Measurements from ENCODE around the gene CLPX.

- TF ChIP-seq HMG20B (CRISPR knock-in tag; IDR thresholded peaks at IDR 0.05) (no peak), CBX3 (IDR thresholded peaks at IDR 0.05; ENCODE audit: borderline replicate concordance in 1 of 2, low read length in 2 of 2) (no peak), TFAM (CRISPR knock-in tag; conservative IDR thresholded peaks at IDR 0.05) (no peak)
These were observed 13.7 kb downstream of the CLPX start for GRCh38 chr15:65171428-65171827.

All from K562 (cell line).